ENCODE measurements around the gene ARL6IP1.
"Not testable (repeated sequence)": the region's sequence is repeated elsewhere in the genome, so short reads cannot be mapped to it uniquely, and the experiment has no call there.

ARL6IP1 gene

DNA sequence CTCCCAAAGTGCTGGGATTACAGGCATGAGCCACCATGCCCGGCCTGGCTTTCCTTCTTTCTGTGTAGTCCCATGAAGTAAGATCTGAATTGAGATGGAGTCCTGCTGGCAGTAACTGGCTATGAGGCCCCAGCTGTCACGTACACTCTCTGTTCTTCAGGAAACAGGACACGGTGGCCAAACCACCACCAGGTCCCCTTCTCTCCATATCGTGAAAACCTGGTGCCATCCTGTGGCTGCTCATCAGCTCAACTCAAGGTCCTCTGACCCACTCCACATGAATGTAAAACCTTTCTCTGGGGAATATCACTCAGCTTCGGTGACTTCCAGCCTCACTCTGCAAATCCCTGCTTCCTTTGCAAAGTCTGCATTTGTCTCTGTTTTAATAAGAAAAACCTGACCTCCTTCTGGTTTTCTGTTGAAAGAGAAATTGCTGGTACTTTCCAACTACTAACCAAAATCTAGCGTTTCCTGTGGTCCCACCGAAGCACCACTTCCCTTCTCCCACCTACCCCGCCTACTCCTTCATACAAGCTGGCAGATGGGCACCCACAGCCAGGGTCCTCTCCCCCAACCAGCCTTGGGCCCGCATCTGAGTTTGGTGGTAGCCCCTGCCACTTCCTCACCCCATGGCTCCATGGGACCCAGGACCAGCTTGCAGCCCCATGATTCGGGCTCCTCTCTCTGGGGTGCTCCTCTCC is 43.2 kb downstream of the ARL6IP1 start:
- H3K9me3 ChIP-seq (ENCODE audit: insufficient read depth, low read depth, low read length); H3K36me3 ChIP-seq (ENCODE audit: insufficient read depth, low read length); H3K27me3 ChIP-seq (ENCODE audit: insufficient read depth, low read length); H3K9ac ChIP-seq (ENCODE audit: low read depth, low read length); H3K4me3 ChIP-seq (ENCODE audit: low read length); H3K4me1 ChIP-seq (ENCODE audit: insufficient read depth, low read length); H3K27ac ChIP-seq (ENCODE audit: low read depth, low read length): not testable (repeated sequence)
- no CpG with 5 or more reads among the region's 10 CpGs for WGBS

- not testable (repeated sequence) for H3K4me1 ChIP-seq (ENCODE audit: insufficient read depth, low read length); H3K9me3 ChIP-seq (ENCODE audit: insufficient read depth, low read depth, low read length); H3K36me3 ChIP-seq (ENCODE audit: insufficient read depth, low read length); H3K27ac ChIP-seq (ENCODE audit: low read depth, low read length); H3K4me3 ChIP-seq (ENCODE audit: low read length); H3K27me3 ChIP-seq (ENCODE audit: insufficient read depth, low read length); H3K9ac ChIP-seq (ENCODE audit: low read depth, low read length)
- 94% methylated on average over 9 of the region's 9 CpGs for WGBS
Observed at GRCh38 chr16:18756639-18757038, 44.7 kb downstream of the ARL6IP1 start.

GRCh38 chr16:18742870-18743269 is 58.5 kb downstream of the ARL6IP1 start:
- not testable (repeated sequence) for H3K9me3 ChIP-seq (ENCODE audit: insufficient read depth, low read depth, low read length); H3K9ac ChIP-seq (ENCODE audit: low read depth, low read length); H3K27ac ChIP-seq (ENCODE audit: low read depth, low read length); H3K36me3 ChIP-seq (ENCODE audit: insufficient read depth, low read length); H3K27me3 ChIP-seq (ENCODE audit: insufficient read depth, low read length); H3K4me3 ChIP-seq (ENCODE audit: low read length); H3K4me1 ChIP-seq (ENCODE audit: insufficient read depth, low read length)
- WGBS, result no CpG with 5 or more reads among the region's 8 CpGs

Data from HUES64 (cell line).